Inflammatory macrophage treated with lipopolysaccharide for 4 hours (primary cell): ENCODE data around the gene RBM19.

Source experiments
- DNase-seq: peaks from one replicate; pipeline ENCODE4 v3.0.0-alpha.2; 2020

Gene RBM19

GRCh38 chr12:113847856-113848255, 118.3 kb downstream of the RBM19 start:
- no peak for DNase-seq

- no peak for DNase-seq
Measured at GRCh38 chr12:113846883-113847755, 119.0 kb downstream of the RBM19 start.

GRCh38 chr12:113845900-113846674, 120.0 kb downstream of the RBM19 start:
- DNase-seq: no peak

GRCh38 chr12:113844495-113845210, 121.5 kb downstream of the RBM19 start:
- DNase-seq: no peak

DNA sequence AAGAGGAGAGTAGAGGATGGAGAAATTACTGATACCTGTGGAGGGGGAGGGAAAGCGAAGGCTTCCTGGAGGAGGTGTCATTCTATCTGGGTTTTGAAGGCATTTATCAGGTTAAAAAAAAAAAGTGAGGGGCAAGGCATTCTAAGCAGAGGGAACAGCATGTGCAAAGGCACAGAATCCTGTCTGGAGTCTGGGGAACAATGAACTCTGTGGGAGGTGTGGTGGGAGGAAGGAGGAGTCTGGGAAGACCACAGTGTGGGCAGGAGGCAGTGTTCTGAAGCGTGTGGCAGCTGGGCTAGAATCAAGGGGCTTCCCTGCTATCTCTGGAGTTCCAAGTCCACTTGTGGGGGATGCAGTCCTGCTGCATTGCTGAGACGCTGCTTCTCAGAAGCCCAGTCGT, 123.4 kb downstream of the RBM19 start:
- no peak for DNase-seq

GRCh38 chr12:113841786-113842185, 124.3 kb downstream of the RBM19 start:
- no peak for DNase-seq

DNA sequence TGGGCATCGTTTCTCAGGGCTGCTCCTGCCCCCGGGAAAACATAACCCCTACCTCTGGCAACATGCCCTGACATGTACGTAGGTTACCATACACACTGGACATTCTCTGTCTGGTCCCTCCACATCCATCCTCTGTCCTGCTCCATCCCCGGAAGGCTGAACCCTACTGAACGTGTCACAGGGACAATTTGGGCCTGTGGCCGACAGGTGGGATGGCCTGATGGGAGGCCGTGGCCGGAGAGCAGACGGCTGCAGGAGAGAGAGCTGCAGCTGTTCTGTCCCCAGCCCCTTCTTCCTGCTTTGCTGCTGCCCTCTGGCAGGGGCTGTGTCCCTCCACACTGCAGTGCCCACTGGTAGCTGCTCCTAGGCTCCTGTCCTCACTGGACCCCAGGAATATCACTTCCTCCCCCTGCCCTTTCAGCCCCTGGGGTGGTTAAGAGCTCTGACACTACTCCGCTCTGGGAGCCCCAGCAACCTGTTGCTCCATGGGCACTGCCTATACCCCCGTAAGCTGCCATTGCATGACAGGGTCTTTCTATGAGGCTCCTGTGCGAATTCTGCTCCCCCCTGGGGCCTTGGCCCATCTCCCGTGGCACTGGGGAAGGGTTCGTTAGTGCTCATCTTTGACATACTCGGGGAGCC, 125.6 kb downstream of the RBM19 start:
- DNase-seq: no peak

GRCh38 chr12:113838896-113839295, 127.2 kb downstream of the RBM19 start:
- no peak for DNase-seq

DNA sequence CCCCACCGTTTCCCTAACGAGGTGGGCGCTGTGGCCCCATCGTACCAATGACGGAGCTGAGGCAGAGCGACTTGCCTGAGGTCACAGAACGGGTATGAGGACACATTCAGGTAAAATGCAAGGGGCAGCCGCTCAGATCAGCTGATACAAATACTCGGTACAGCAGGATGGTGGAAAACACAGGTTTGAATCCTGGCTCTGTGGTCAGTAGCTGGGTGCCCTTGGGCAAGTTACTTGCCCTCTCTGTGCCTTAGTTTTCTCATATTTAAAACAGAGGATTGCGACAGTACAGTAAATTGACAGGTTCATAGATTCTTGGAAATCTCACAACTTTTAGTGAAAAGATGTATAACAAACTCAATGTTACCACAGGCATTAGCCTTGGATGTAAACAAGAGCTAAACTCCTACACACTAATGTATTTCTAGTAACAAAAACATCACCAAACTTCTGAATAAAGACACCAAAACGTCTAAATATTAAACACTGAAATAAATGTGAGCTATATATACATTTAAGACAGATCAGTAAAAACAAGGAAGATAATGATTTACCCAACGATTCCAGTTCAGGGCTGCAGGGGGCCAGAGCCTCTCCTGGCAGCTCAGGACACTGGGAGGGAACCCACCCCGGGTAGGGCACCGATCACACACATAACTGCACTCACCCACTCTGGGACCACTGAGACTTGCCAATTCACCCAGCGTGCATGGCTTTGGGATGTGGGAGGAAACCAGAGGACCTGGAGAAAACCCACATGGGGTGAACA, 128.4 kb downstream of the RBM19 start:
- DNase-seq: no peak

DNA sequence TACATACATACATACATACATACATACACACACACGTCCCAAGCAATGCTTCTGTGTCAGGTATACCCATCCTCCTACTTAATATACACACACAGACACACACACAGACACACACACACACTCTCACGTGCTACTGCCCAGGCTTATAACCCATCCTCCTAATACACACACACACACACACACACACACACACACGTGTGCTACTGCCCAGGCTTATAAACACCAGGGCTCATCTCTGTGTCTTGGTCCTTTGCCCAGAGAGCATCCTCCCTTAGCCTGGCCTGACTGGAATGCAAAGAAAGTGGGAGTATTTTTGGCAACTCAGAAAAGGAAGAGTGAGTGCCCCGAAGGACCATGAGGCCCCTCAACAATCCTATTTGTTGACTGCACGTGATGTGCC, 129.0 kb downstream of the RBM19 start:
- no peak for DNase-seq

GRCh38 chr12:113835896-113836295, 130.2 kb downstream of the RBM19 start:
- no peak for DNase-seq

- DNase-seq: no peak
Measured at GRCh38 chr12:113835433-113835832, 130.7 kb downstream of the RBM19 start.

- DNase-seq: no peak
Measured at GRCh38 chr12:113833422-113833821, 132.7 kb downstream of the RBM19 start.

- DNase-seq: no peak
Measured at GRCh38 chr12:113831476-113831875, 134.6 kb downstream of the RBM19 start.

DNA sequence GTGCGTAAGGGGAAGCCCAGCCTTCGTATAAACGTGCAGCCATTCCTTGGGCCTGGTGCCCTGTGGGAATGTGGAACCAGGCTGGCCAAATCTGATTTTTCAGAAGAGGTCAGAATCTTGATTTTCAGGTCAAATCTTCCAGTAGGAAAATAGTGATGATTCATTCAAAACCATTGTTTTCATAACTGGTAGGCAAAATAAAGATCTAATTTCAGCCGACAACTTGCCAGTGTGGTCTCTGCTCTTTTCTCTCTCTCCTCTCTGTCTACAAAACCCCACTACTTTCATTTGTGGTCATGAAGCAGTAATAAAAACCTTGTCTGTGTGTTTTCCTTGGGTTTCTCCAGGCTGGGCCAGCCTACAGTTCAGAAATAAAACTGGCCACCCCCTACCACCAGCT, 135.1 kb downstream of the RBM19 start:
- DNase-seq: no peak

GRCh38 chr12:113829212-113829611, 136.9 kb downstream of the RBM19 start:
- DNase-seq: no peak

GRCh38 chr12:113827539-113828114, 138.5 kb downstream of the RBM19 start:
- no peak for DNase-seq

DNA sequence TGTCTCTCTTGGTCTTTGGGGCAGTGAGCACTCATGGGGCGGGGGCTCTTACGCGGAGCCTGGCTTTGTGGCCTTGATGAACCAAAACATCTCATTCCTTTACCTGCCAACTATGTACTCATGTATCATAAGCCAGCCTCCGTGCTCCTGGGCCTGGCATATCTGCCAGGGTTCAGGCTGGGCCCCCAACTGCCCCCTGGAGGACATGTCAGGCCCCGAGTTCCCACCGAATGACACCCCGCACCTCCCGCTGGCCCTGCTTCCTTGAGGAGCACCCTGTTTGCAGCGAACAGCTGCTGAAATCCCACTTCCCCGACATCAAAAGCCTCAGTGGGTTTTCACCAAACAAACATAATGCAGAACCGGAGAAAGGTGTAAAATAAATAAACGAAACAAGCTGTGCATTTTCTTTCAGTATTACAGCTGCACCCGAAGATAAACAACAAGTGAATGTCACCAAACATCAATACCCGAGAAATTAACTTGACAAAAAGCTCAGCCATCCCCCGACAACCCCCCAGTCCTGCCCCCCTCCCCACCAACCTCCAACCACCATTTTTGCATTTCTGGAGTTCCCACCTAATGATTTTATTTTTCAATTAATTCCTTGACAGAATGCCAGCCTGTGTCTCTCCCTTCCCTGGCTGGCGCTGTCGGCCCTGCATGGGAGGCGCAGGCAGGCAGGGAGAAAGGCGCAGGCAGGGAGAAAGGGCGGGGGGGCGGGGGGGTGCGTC, 139.2 kb downstream of the RBM19 start:
- no peak for DNase-seq

DNA sequence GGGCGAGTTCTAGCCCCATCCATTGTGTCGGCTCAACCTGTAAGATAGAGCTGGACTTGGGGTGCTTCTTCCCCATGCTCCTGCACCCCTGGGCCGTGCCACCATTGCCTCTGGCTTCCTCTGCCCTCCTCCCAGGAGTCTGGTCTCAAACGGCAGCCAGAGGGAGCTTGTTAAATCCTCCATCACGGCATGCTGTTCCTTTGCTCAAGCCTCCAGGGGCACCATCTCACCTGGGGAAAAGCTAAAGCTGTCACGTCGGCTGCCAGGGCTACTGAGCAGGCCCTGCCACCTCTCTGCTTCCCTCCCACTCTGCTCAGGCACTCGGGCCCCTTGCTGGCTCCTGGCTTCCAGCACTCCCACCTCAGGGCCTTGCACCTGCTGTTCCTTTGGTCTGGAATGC, 140.4 kb downstream of the RBM19 start:
- no peak for DNase-seq

- DNase-seq: no peak
Measured at GRCh38 chr12:113823816-113824215, 142.3 kb downstream of the RBM19 start.

DNA sequence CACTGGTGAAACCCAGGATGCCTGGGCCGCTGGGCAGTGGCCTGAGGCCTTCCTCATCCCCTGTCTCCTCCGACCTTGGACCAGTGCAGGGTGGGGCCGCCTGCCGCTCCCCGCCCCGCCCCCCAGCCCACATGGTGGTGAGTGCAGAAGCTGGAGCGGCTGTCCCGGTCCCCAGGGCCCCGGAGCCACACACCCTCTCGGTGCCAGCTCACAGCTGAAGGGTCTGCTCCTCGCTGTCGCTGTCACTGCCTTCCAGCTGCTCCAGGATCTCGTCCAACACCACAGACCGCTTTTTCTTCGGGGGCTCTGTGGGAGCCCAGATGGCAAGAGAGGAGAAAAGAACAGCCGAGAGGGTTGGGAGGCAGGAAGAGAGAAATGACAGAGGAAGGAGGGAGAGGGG, 143.1 kb downstream of the RBM19 start:
- no peak for DNase-seq
